Motor neuron (in vitro differentiated cells): ENCODE measurements around the gene SLC22A8. TPM values are rescaled to one million over a fixed set of nuclear protein-coding genes. Genes with fewer than 3 reads are reported as not detected.

Source experiments
- ATAC-seq, 8 experiments: fragments of 200-7000 bp; cut with Tn5 transposase; replicated peaks in 6 of 8; 2 replicates each; pipeline ENCODE4 v1.8.0; 2021; ENCODE audit warnings: mild to moderate bottlenecking in 8 of 8, moderate library complexity in 8 of 8
- H3K27ac ChIP-seq, 2 donors: fragments of 250-450 bp; sonication (Bioruptor Pico); 2 replicates each; pipeline ENCODE4 v1.9.0; 2021; ENCODE audit warnings: antibody characterized with exemption in 2 of 2, mild to moderate bottlenecking in 2 of 2, moderate library complexity in 1 of 2
- H3K4me1 ChIP-seq, 2 donors: fragments of 250-450 bp; sonication (Bioruptor Pico); replicated peaks in 1 of 2; 2 replicates each; pipeline ENCODE4 v1.6.1; 2021; ENCODE audit warnings: antibody characterized with exemption in 2 of 2, mild to moderate bottlenecking in 2 of 2, moderate library complexity in 1 of 2
- H3K4me3 ChIP-seq, 5 donors: fragments of 250-450 bp; sonication (Bioruptor Pico); 2 replicates each; pipeline ENCODE4 v1.9.0; 2021; ENCODE audit warnings: antibody characterized with exemption in 5 of 5, mild to moderate bottlenecking in 5 of 5, moderate library complexity in 4 of 5
- WGBS, 10 experiments: fragments of 450-650 bp; shearing (Covaris generic); methylation state at CpG; one replicate each; pipeline ENCODE4 v1.0.0; 2022; 5-methylcytosine and 5-hydroxymethylcytosine counted together
- in situ Hi-C, 9 experiments: fragments of 400-800 bp; cut with MboI; loops; one replicate each; pipeline ENCODE4 v1.15.0; 2021; ENCODE audit warnings: low sequenced_read_pairs in 9 of 9, low pct_unique_long_range_greater_than_20kb in 2 of 9; ENCODE audit not compliant: unreplicated experiment in 9 of 9
- total RNA-seq, 8 experiments: library from RNA; unstranded; fragments of 300-600 nt; gene quantifications; 2 replicates each; pipeline versions ENCODE4 v1.2.3 to v1.2.4, GENCODE V29; 2022

The SLC22A8 gene
- total RNA-seq, 8 experiments from 2014 or later, result under 0.01 to 1.3 (median 0.23) TPM; not detected in 1

- H3K27ac ChIP-seq, result no peak overlapping the region
- in situ Hi-C loops, result no loop called here
- H3K4me1 ChIP-seq, result peaks cover 6 to 7% of the 10 kb centered on the region in 2 donors
- H3K4me3 ChIP-seq, result no peak overlapping the region
- no peak for ATAC-seq
- WGBS, 10 experiments, result 38 to 100% (median 80%) methylated on average over 1 of the region's 1 CpG; no CpG with 5 or more reads in 7 of the 10 experiments
These were observed 2.8 kb downstream of the SLC22A8 start for GRCh38 chr11:63012839-63013238.

GRCh38 chr11:63012430-63012829 lies 3.2 kb downstream of the SLC22A8 start:
- no peak overlapping the region for H3K27ac ChIP-seq
- WGBS, 10 experiments, result 33 to 87% (median 76%) methylated on average over 1 to 10 of the region's 11 CpGs; no CpG with 5 or more reads in 2 of the 10 experiments

GRCh38 chr11:63010934-63011439 lies 4.7 kb downstream of the SLC22A8 start:
- Histone ChIP-seq H3K4me3 (no peak overlapping the region), H3K27ac (no peak overlapping the region), H3K4me1 (no peaks in the 10 kb centered on the region)
- no peak for ATAC-seq
- in situ Hi-C loops, result no loop called here
- 0 to 80% (median 50%) methylated on average over 1 to 3 of the region's 5 CpGs; no CpG with 5 or more reads in 3 of the 10 experiments for WGBS, 10 experiments

More at GRCh38 chr11:63012430-63012829, 3.2 kb downstream of the SLC22A8 start:
- in situ Hi-C loops, result no loop called here
- peak in 5 of 8 experiments; percentile 24 to 91 (median 51) for ATAC-seq
- H3K4me1 ChIP-seq, result peaks cover 2 to 7% of the 10 kb centered on the region in 2 donors
- no peak overlapping the region for H3K4me3 ChIP-seq

- Histone ChIP-seq H3K4me3 (no peak overlapping the region), H3K4me1 (no peaks in the 10 kb centered on the region), H3K27ac (no peak overlapping the region)
- in situ Hi-C loops, result loop anchor here in 1 of 9 experiments (10.0 kb wide), 1 partner anchor 93 kb away; no protein-coding TSS in a partner anchor
- peak in 1 of 8 experiments; percentile 41 for ATAC-seq
- WGBS, 10 experiments, result 40 to 92% (median 80%) methylated on average over 1 to 4 of the region's 5 CpGs; no CpG with 5 or more reads in 4 of the 10 experiments
These were observed 7.7 kb downstream of the SLC22A8 start for GRCh38 chr11:63007920-63008319.

- WGBS, 10 experiments, result 30 to 89% (median 58%) methylated on average over 2 to 9 of the region's 9 CpGs; no CpG with 5 or more reads in 1 of the 10 experiments
- Histone ChIP-seq H3K4me3 (no peak overlapping the region), H3K27ac (no peak overlapping the region), H3K4me1 (no peaks in the 10 kb centered on the region)
- ATAC-seq, result no peak
- in situ Hi-C loops, result loop anchor here in 1 of 9 experiments (10.0 kb wide), 1 partner anchor 87 kb away; no protein-coding TSS in a partner anchor
These were observed 14.2 kb downstream of the SLC22A8 start for GRCh38 chr11:63001456-63001855.

GRCh38 chr11:62999649-63000048 lies 16.0 kb downstream of the SLC22A8 start:
- Histone ChIP-seq H3K27ac (no peak overlapping the region), H3K4me3 (no peak overlapping the region), H3K4me1 (no peaks in the 10 kb centered on the region)
- no peak for ATAC-seq
- WGBS, 10 experiments, result 95% methylated on average over 4 of the region's 7 CpGs; no CpG with 5 or more reads in 9 of the 10 experiments
- in situ Hi-C loops, result loop anchor here in 1 of 9 experiments (10.0 kb wide), 1 partner anchor 85 kb away; no protein-coding TSS in a partner anchor

GRCh38 chr11:62999156-62999555 lies 16.5 kb downstream of the SLC22A8 start:
- ATAC-seq, result no peak
- 0 to 100% (median 92%) methylated on average over 1 to 5 of the region's 5 CpGs; no CpG with 5 or more reads in 4 of the 10 experiments for WGBS, 10 experiments
- H3K4me3 ChIP-seq, result no peak overlapping the region
- in situ Hi-C loops, result no loop called here
- H3K4me1 ChIP-seq, result no peaks in the 10 kb centered on the region
- no peak overlapping the region for H3K27ac ChIP-seq

GRCh38 chr11:62996271-62996670 lies 19.4 kb downstream of the SLC22A8 start:
- H3K4me3 ChIP-seq, result no peak overlapping the region
- H3K4me1 ChIP-seq, result no peaks in the 10 kb centered on the region
- WGBS, 10 experiments, result 33% methylated on average over 1 of the region's 1 CpG; no CpG with 5 or more reads in 9 of the 10 experiments
- H3K27ac ChIP-seq, result no peak overlapping the region
- in situ Hi-C loops, result no loop called here
- ATAC-seq, result no peak

- 0 to 60% (median 8%) methylated on average over 1 to 3 of the region's 4 CpGs; no CpG with 5 or more reads in 4 of the 10 experiments for WGBS, 10 experiments
- Histone ChIP-seq H3K27ac (no peak overlapping the region), H3K4me1 (no peaks in the 10 kb centered on the region), H3K4me3 (no peak overlapping the region)
- in situ Hi-C loops, result no loop called here
- no peak for ATAC-seq
These were observed 20.9 kb downstream of the SLC22A8 start for GRCh38 chr11:62994775-62995174.

- Histone ChIP-seq H3K4me3 (no peak overlapping the region), H3K4me1 (no peaks in the 10 kb centered on the region), H3K27ac (no peak overlapping the region)
- no peak for ATAC-seq
- 0 to 53% methylated on average over 1 to 3 of the region's 5 CpGs; no CpG with 5 or more reads in 8 of the 10 experiments for WGBS, 10 experiments
- in situ Hi-C loops, result no loop called here
These were observed 27.4 kb downstream of the SLC22A8 start for GRCh38 chr11:62988276-62988675.

- 25 to 75% (median 40%) methylated on average over 1 to 3 of the region's 3 CpGs; no CpG with 5 or more reads in 5 of the 10 experiments for WGBS, 10 experiments
- no peak overlapping the region for H3K4me3 ChIP-seq
- ATAC-seq, result no peak
- no peaks in the 10 kb centered on the region for H3K4me1 ChIP-seq
- no peak overlapping the region for H3K27ac ChIP-seq
- in situ Hi-C loops, result no loop called here
These were observed 30.4 kb downstream of the SLC22A8 start for GRCh38 chr11:62985041-62985750.

- no peak within 1 kb of the TSS for H3K27ac ChIP-seq
- ATAC-seq, result no peak
- 36 to 100% (median 71%) methylated on average over 1 to 9 of the region's 14 CpGs; no CpG with 5 or more reads in 5 of the 10 experiments for WGBS, 10 experiments
- H3K4me3 ChIP-seq, result no peak within 1 kb of the TSS
- no peaks in the 10 kb centered on the region for H3K4me1 ChIP-seq
- in situ Hi-C loops, result no loop called here
These were observed 31.1 kb downstream of the SLC22A8 start, which contains the start of gene SLC22A6 for GRCh38 chr11:62984451-62984991. Gene SLC22A6 (minus strand): TSS chr11:62984967. CDS start chr11:62984690, 277 bp downstream.
